H9 (cell line): Measurements from ENCODE around the gene FBXO10. TPM values are rescaled to one million over a fixed set of nuclear protein-coding genes. Genes with fewer than 3 reads are reported as not detected.
"Not testable (repeated sequence)": the region's sequence is repeated elsewhere in the genome, so short reads cannot be mapped to it uniquely, and the experiment has no call there.

Experiments used
- DNase-seq: peaks from one replicate; pipeline ENCODE4 v3.0.0-alpha.2; 2017
- H2AFZ ChIP-seq: one replicate; pipeline ENCODE4 v1.6.1; 2013; ENCODE audit warnings: mild to moderate bottlenecking, low read length, control low read depth, moderate library complexity
- H2AK5ac ChIP-seq: 2 replicates; pipeline ENCODE4 v1.6.1; 2013; ENCODE audit warnings: low read length, control low read depth, mixed read lengths; ENCODE audit not compliant: insufficient read length
- H2BK120ac ChIP-seq: one replicate; pipeline ENCODE4 v1.6.1; 2013; ENCODE audit warnings: low read depth, mild to moderate bottlenecking, low read length, control low read depth, inconsistent platforms; ENCODE audit not compliant: poor library complexity, severe bottlenecking
- H2BK12ac ChIP-seq: 2 replicates; pipeline ENCODE4 v1.6.1; 2013; ENCODE audit warnings: low read length, control low read depth, mixed read lengths, low read depth; ENCODE audit not compliant: insufficient read length
- H2BK15ac ChIP-seq: 2 replicates; pipeline ENCODE4 v1.6.1; 2013; ENCODE audit warnings: low read depth, low read length, control low read depth
- H2BK20ac ChIP-seq: one replicate; pipeline ENCODE4 v1.6.1; 2013; ENCODE audit warnings: low read depth, mild to moderate bottlenecking, low read length, control low read depth, inconsistent platforms; ENCODE audit not compliant: poor library complexity, severe bottlenecking
- H2BK5ac ChIP-seq: 2 replicates; pipeline ENCODE4 v1.6.1; 2013; ENCODE audit warnings: low read length, control low read depth, mixed read lengths; ENCODE audit not compliant: insufficient read length
- H3K14ac ChIP-seq: 2 replicates; pipeline ENCODE4 v1.6.1; 2013; ENCODE audit warnings: low read length, control low read depth; ENCODE audit not compliant: insufficient read depth
- H3K18ac ChIP-seq: 2 replicates; pipeline ENCODE4 v1.6.1; 2013; ENCODE audit warnings: low read depth, mild to moderate bottlenecking, mixed read lengths, low read length, control low read depth; ENCODE audit not compliant: insufficient read length
- H3K23ac ChIP-seq: 2 replicates; pipeline ENCODE4 v1.6.1; 2013; ENCODE audit warnings: low read length, control low read depth, mixed read lengths, low read depth; ENCODE audit not compliant: insufficient read length
- H3K23me2 ChIP-seq: 2 replicates; pipeline ENCODE4 v1.6.1; 2013; ENCODE audit warnings: low read depth, mild to moderate bottlenecking, mixed read lengths, low read length, control low read depth; ENCODE audit not compliant: insufficient read length, poor library complexity, severe bottlenecking
- H3K27ac ChIP-seq: 2 replicates; pipeline ENCODE4 v1.5.1; 2013; ENCODE audit warnings: low read length, control low read depth, mixed read lengths, low read depth; ENCODE audit not compliant: insufficient read length
- H3K27me3 ChIP-seq: 2 replicates; pipeline ENCODE4 v1.6.1; 2013; ENCODE audit warnings: low read length, control low read depth, inconsistent platforms; ENCODE audit not compliant: insufficient read depth
- H3K4ac ChIP-seq: 2 replicates; pipeline ENCODE4 v1.6.1; 2013; ENCODE audit warnings: low read depth, mild to moderate bottlenecking, control low read depth, inconsistent platforms, low read length, moderate library complexity
- H3K4me1 ChIP-seq: 2 replicates; pipeline ENCODE4 v1.6.1; 2013; ENCODE audit warnings: low read length, control low read depth, inconsistent platforms; ENCODE audit not compliant: insufficient read depth
- H3K4me2 ChIP-seq: 2 replicates; pipeline ENCODE4 v1.6.1; 2013; ENCODE audit warnings: low read length, control low read depth, mixed read lengths; ENCODE audit not compliant: insufficient read length, insufficient read depth
- H3K56ac ChIP-seq: 2 replicates; pipeline ENCODE4 v1.6.1; 2013; ENCODE audit warnings: low read depth, mild to moderate bottlenecking, mixed read lengths, low read length, control low read depth; ENCODE audit not compliant: insufficient read length
- H3K79me1 ChIP-seq: 2 replicates; pipeline ENCODE4 v1.6.1; 2013; ENCODE audit warnings: low read depth, mild to moderate bottlenecking, moderate library complexity, low read length, control low read depth, inconsistent platforms; ENCODE audit not compliant: insufficient read depth, poor library complexity, severe bottlenecking
- H3K79me2 ChIP-seq: 2 replicates; pipeline ENCODE4 v1.6.1; 2013; ENCODE audit warnings: low read length, control low read depth, inconsistent platforms; ENCODE audit not compliant: insufficient read depth
- H3K9ac ChIP-seq: 2 replicates; pipeline ENCODE4 v1.6.1; 2013; ENCODE audit warnings: low read length, control low read depth, mixed read lengths; ENCODE audit not compliant: insufficient read length; ENCODE audit errors: extremely low read depth
- H3K9me3 ChIP-seq: one replicate; pipeline ENCODE4 v1.6.1; 2013; ENCODE audit warnings: low read depth, low read length, inconsistent platforms; ENCODE audit not compliant: control insufficient read depth
- H3T11ph ChIP-seq: one replicate; pipeline ENCODE4 v1.6.1; 2013; ENCODE audit warnings: mild to moderate bottlenecking, low read length, control low read depth, inconsistent platforms
- H4K20me1 ChIP-seq: one replicate; pipeline ENCODE4 v1.6.1; 2013; ENCODE audit not compliant: control insufficient read depth, insufficient read length, insufficient read depth
- H4K5ac ChIP-seq: 2 replicates; pipeline ENCODE4 v1.6.1; 2013; ENCODE audit warnings: low read depth, mild to moderate bottlenecking, mixed read lengths, low read length, control low read depth; ENCODE audit not compliant: insufficient read length
- H4K8ac ChIP-seq: replicated peaks from 2 replicates; pipeline ENCODE4 v1.6.1; 2013; ENCODE audit warnings: low read length, control low read depth, mixed read lengths, low read depth; ENCODE audit not compliant: insufficient read length
- H4K91ac ChIP-seq: 2 replicates; pipeline ENCODE4 v1.6.1; 2013; ENCODE audit warnings: low read depth, mild to moderate bottlenecking, moderate library complexity, mixed read lengths, low read length, control low read depth; ENCODE audit not compliant: insufficient read length
- H3K27ac Mint-ChIP-seq, 3 experiments: 2 replicates in 2 of 3; 3 replicates in 1 of 3; pipeline ENCODE4 v1.8.0; 2020 to 2021; ENCODE audit warnings: mixed read lengths in 3 of 3, mild to moderate bottlenecking in 1 of 3, moderate library complexity in 1 of 3
- H3K27me3 Mint-ChIP-seq: 2 replicates; pipeline ENCODE4 v1.8.0; 2021; ENCODE audit warnings: low read depth, mild to moderate bottlenecking, moderate library complexity, mixed read lengths
- H3K36me3 Mint-ChIP-seq, 3 experiments: 2 replicates in 2 of 3; 3 replicates in 1 of 3; pipeline ENCODE4 v1.8.0; 2020 to 2021; ENCODE audit warnings: low read depth in 3 of 3, mixed read lengths in 3 of 3; ENCODE audit not compliant: insufficient read depth in 1 of 3
- H3K4me1 Mint-ChIP-seq, 2 experiments: 2 replicates each; pipeline ENCODE4 v1.8.0; 2020; ENCODE audit warnings: mixed read lengths in 2 of 2
- H3K4me3 Mint-ChIP-seq, 2 experiments: 2 replicates in 1 of 2; 3 replicates in 1 of 2; pipeline ENCODE4 v1.8.0; 2020 to 2021; ENCODE audit warnings: mild to moderate bottlenecking in 2 of 2, mixed read lengths in 2 of 2, moderate library complexity in 1 of 2
- H3K9me3 Mint-ChIP-seq, 2 experiments: 2 replicates in 1 of 2; 3 replicates in 1 of 2; pipeline ENCODE4 v1.8.0; 2020; ENCODE audit warnings: mild to moderate bottlenecking in 2 of 2, mixed read lengths in 2 of 2, moderate library complexity in 1 of 2
- CTCF ChIP-seq: fragments of 200-600 bp; sonication (generic); conservative IDR thresholded peaks from 3 replicates; pipeline ENCODE4 v1.8.0; 2021; ENCODE audit warnings: antibody characterized with exemption, mild to moderate bottlenecking
- WGBS: extraction: QIAGEN DNeasy Blood & Tissue Kit; methylation state at CpG from one replicate; pipeline ENCODE4 v1.1.7; 2013; ENCODE audit warnings: missing lambda C conversion rate, low lambda C conversion rate, mixed read lengths; ENCODE audit not compliant: insufficient read length; ENCODE audit errors: extremely low coverage; 5-methylcytosine and 5-hydroxymethylcytosine counted together
- total RNA-seq: library from RNA; stranded (reverse); gene quantifications from 2 replicates; pipeline ENCODE4 v1.2.1, GENCODE V29; 2021

The FBXO10 gene
- total RNA-seq, 1 experiment from 2014 or later: 16.8 TPM

DNA sequence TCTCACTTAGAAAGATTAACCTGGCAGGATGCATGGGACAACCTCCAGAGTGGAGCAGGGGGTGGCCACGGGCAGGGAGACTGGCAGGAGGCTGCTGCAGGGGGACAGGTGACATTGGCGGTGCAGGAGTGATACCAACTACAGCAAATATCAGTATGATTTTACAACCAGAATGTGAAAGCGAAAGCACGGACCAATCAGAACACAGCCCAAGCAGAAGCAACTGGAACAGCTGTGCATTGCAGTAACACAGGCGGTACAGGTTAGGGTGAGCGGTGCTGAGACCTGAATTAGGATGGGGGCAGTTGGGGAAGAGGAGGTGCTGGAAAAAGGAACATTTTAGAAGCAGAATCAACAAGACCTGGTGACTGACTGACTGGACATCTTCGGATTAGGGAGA is 61.2 kb downstream of the FBXO10 start:
- no peak for TF ChIP-seq CTCF
- Histone ChIP-seq H3K27ac (no peak overlapping the region), H2AK5ac (no peak overlapping the region), H3K18ac (no peak overlapping the region), H2BK12ac (no peak overlapping the region), H3K79me2 (no peaks in the 10 kb centered on the region), H4K20me1 (no peaks in the 10 kb centered on the region), H4K5ac (no peak overlapping the region), H4K8ac (no peak overlapping the region), H3T11ph (no peak overlapping the region), H3K23ac (no peak overlapping the region), H3K14ac (no peak overlapping the region), H3K4me2 (no peak overlapping the region), H4K91ac (no peak overlapping the region), H3K23me2 (no peaks in the 10 kb centered on the region), H3K56ac (no peak overlapping the region), H3K27me3 (no peaks in the 10 kb centered on the region), H3K4me1 (no peaks in the 10 kb centered on the region), H2BK15ac (no peak overlapping the region), H2BK120ac (no peak overlapping the region), H3K4ac (no peak overlapping the region), H2BK5ac (no peak overlapping the region), H3K9me3 (no peaks in the 10 kb centered on the region), H3K79me1 (no peaks in the 10 kb centered on the region), H3K9ac (no peak overlapping the region), H2AFZ (no peak overlapping the region), H2BK20ac (no peak overlapping the region)
- Mint-ChIP-seq H3K9me3 (no peaks in the 10 kb centered on the region; a peak in 1 of 5 replicates), H3K4me3 (no peak overlapping the region; a peak in 1 of 5 replicates), H3K36me3 (peaks cover 7 to 28% (median 21%) of the 10 kb centered on the region in 3 experiments), H3K27ac (no peak overlapping the region; a peak in 1 of 7 replicates), H3K27me3 (no peaks in the 10 kb centered on the region; the same call in 1 of the 2 replicates), H3K4me1 (0 out of 4 replicates have a peak, but pooled peaks cover 2 to 4% of the 10 kb centered on the region in 2 experiments)
- WGBS: no CpG with 5 or more reads among the region's 7 CpGs
- no peak for DNase-seq

GRCh38 chr9:37514415-37514814 is 61.8 kb downstream of the FBXO10 start:
- H3K4me1 ChIP-seq, H3K9ac ChIP-seq, H3K23me2 ChIP-seq, H3K79me1 ChIP-seq, H3K4me2 ChIP-seq, DNase-seq, H3K18ac ChIP-seq, H2AK5ac ChIP-seq, H4K8ac ChIP-seq, H3K4me3 Mint-ChIP-seq, H4K91ac ChIP-seq, H3K27me3 ChIP-seq, H3K27ac Mint-ChIP-seq, H2BK120ac ChIP-seq, H3K4ac ChIP-seq, H3K14ac ChIP-seq, H3K27ac ChIP-seq, H2AFZ ChIP-seq, H3K56ac ChIP-seq, H2BK5ac ChIP-seq, H4K20me1 ChIP-seq, H2BK12ac ChIP-seq, H3K23ac ChIP-seq, H3K9me3 ChIP-seq, H2BK15ac ChIP-seq, H4K5ac ChIP-seq, H3T11ph ChIP-seq, H2BK20ac ChIP-seq, H3K9me3 Mint-ChIP-seq, H3K4me1 Mint-ChIP-seq, H3K27me3 Mint-ChIP-seq, H3K79me2 ChIP-seq: not testable (repeated sequence)
- WGBS: no CpG with 5 or more reads among the region's 10 CpGs
- peaks cover 7 to 26% (median 18%) of the 10 kb centered on the region in 3 experiments for H3K36me3 Mint-ChIP-seq
